Measurements from ENCODE around the gene ASPN.
A peak's percentile ranks its signal among the peaks of the same experiment; 100 is the strongest.

ASPN gene

GRCh38 chr9:92432972-92433548 lies 49.2 kb downstream of the ASPN start:
- TF ChIP-seq POLR2AphosphoS5 (IDR thresholded peaks at IDR 0.05; ENCODE audit: borderline replicate concordance, low read depth, low read length) = no peak
- TF ChIP-seq FOXP2 (optimal IDR thresholded peaks at IDR 0.05; ENCODE audit: control extremely low read depth, extremely low read length, insufficient read depth) = no peak
- no peak for TF ChIP-seq EZH2 (IDR thresholded peaks at IDR 0.05)
- no peaks in the 10 kb centered on the region for H3K36me3 ChIP-seq (ENCODE audit: insufficient read depth, low read length)
- no peak overlapping the region for H3K9ac ChIP-seq (ENCODE audit: insufficient read length)
- H3K27ac ChIP-seq = peak overlapping the region; percentile 5; the same call in 1 of the 2 replicates
- no peak overlapping the region for H3K4me3 ChIP-seq
- H3K9me3 ChIP-seq (ENCODE audit: low read depth, low read length) = no peaks in the 10 kb centered on the region
- no peak for DNase-seq (ENCODE audit: low read depth, low spot score)

GRCh38 chr9:92432350-92432749 lies 50.0 kb downstream of the ASPN start:
- no peak for DNase-seq (ENCODE audit: low read depth, low spot score)
- Histone ChIP-seq H3K9me3 (ENCODE audit: low read depth, low read length) (no peaks in the 10 kb centered on the region), H3K36me3 (ENCODE audit: insufficient read depth, low read length) (no peaks in the 10 kb centered on the region), H3K9ac (ENCODE audit: insufficient read length) (no peak overlapping the region), H3K27ac (peak overlapping the region; percentile 5; the same call in 1 of the 2 replicates), H3K4me3 (no peak overlapping the region)
- TF ChIP-seq POLR2AphosphoS5 (IDR thresholded peaks at IDR 0.05; ENCODE audit: borderline replicate concordance, low read depth, low read length) = no peak
- no peak for TF ChIP-seq FOXP2 (optimal IDR thresholded peaks at IDR 0.05; ENCODE audit: control extremely low read depth, extremely low read length, insufficient read depth)
- no peak for TF ChIP-seq EZH2 (IDR thresholded peaks at IDR 0.05)

- H3K9ac ChIP-seq (ENCODE audit: insufficient read length) = no peak overlapping the region
- no peak for DNase-seq (ENCODE audit: low read depth, low spot score)
- H3K36me3 ChIP-seq (ENCODE audit: insufficient read depth, low read length) = no peaks in the 10 kb centered on the region
- H3K27ac ChIP-seq = no peak overlapping the region
- no peak overlapping the region for H3K4me3 ChIP-seq
- H3K9me3 ChIP-seq (ENCODE audit: low read depth, low read length) = no peaks in the 10 kb centered on the region
- TF ChIP-seq FOXP2 (optimal IDR thresholded peaks at IDR 0.05; ENCODE audit: control extremely low read depth, extremely low read length, insufficient read depth) (no peak), POLR2AphosphoS5 (IDR thresholded peaks at IDR 0.05; ENCODE audit: borderline replicate concordance, low read depth, low read length) (no peak), EZH2 (IDR thresholded peaks at IDR 0.05) (no peak)
Measured at GRCh38 chr9:92429836-92430235, 52.5 kb downstream of the ASPN start.

DNA sequence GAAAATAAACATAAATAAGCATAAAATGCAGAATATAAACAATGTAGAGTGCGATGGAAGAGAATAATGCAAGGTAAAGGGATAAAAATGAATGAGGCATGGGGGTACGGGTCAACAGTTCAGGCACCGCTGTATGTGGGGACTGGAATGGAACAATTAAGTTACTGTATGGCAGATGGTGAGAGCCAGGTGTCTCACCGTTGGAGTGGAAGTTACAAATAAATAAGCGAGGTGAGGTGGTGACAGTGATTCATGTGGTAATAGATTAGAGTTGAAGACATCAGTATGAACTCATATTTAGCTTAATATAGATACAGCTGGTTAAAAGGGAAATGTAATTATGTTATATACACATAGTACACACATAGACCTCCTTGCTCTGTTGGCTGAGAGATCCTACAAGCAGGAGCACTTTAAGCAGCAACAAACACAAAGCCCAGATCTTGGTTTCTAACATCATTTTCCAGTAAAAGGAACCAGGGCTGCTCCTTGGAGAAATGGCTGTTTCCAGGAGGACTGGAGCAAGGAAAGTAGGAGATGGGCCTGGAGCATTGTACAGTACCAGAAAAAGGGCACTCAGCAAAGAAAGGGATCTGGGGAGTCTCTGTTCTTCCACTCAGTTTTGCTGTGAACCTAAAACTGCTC lies 55.7 kb downstream of the ASPN start:
- no peaks in the 10 kb centered on the region for H3K36me3 ChIP-seq (ENCODE audit: insufficient read depth, low read length)
- TF ChIP-seq EZH2 (IDR thresholded peaks at IDR 0.05) (no peak), FOXP2 (optimal IDR thresholded peaks at IDR 0.05; ENCODE audit: control extremely low read depth, extremely low read length, insufficient read depth) (no peak), POLR2AphosphoS5 (IDR thresholded peaks at IDR 0.05; ENCODE audit: borderline replicate concordance, low read depth, low read length) (no peak)
- no peak overlapping the region for H3K9ac ChIP-seq (ENCODE audit: insufficient read length)
- no peaks in the 10 kb centered on the region for H3K9me3 ChIP-seq (ENCODE audit: low read depth, low read length)
- no peak overlapping the region for H3K4me3 ChIP-seq
- no peak for DNase-seq (ENCODE audit: low read depth, low spot score)
- H3K27ac ChIP-seq = peak overlapping the region; percentile 95; the same call in 1 of the 2 replicates

GRCh38 chr9:92425474-92425873 lies 56.8 kb downstream of the ASPN start:
- no peak for TF ChIP-seq EZH2 (IDR thresholded peaks at IDR 0.05)
- no peak for TF ChIP-seq FOXP2 (optimal IDR thresholded peaks at IDR 0.05; ENCODE audit: control extremely low read depth, extremely low read length, insufficient read depth)
- TF ChIP-seq POLR2AphosphoS5 (IDR thresholded peaks at IDR 0.05; ENCODE audit: borderline replicate concordance, low read depth, low read length) = no peak
- Histone ChIP-seq H3K27ac (peak overlapping the region; percentile 95), H3K9me3 (ENCODE audit: low read depth, low read length) (no peaks in the 10 kb centered on the region), H3K9ac (ENCODE audit: insufficient read length) (peak overlapping the region; percentile 60), H3K4me3 (peak overlapping the region; percentile 42), H3K36me3 (ENCODE audit: insufficient read depth, low read length) (no peaks in the 10 kb centered on the region)
- no peak for DNase-seq (ENCODE audit: low read depth, low spot score)

- TF ChIP-seq POLR2AphosphoS5 (IDR thresholded peaks at IDR 0.05; ENCODE audit: borderline replicate concordance, low read depth, low read length) (no peak), FOXP2 (optimal IDR thresholded peaks at IDR 0.05; ENCODE audit: control extremely low read depth, extremely low read length, insufficient read depth) (no peak), EZH2 (IDR thresholded peaks at IDR 0.05) (no peak)
- no peak for DNase-seq (ENCODE audit: low read depth, low spot score)
- H3K36me3 ChIP-seq (ENCODE audit: insufficient read depth, low read length) = no peaks in the 10 kb centered on the region
- H3K4me3 ChIP-seq = peak within 1 kb of the TSS; percentile 48
- H3K9ac ChIP-seq (ENCODE audit: insufficient read length) = peak within 1 kb of the TSS; percentile 60
- peak within 1 kb of the TSS; percentile 95 for H3K27ac ChIP-seq
- H3K9me3 ChIP-seq (ENCODE audit: low read depth, low read length) = no peaks in the 10 kb centered on the region
Measured at GRCh38 chr9:92424340-92424739, 58.0 kb downstream of the ASPN start, which contains the start of gene OMD. TSS of gene OMD (minus strand) at chr9:92424471. CDS start at chr9:92417558, 6,913 bp downstream.

GRCh38 chr9:92423612-92424011 lies 58.7 kb downstream of the ASPN start:
- no peak overlapping the region for H3K9ac ChIP-seq (ENCODE audit: insufficient read length)
- H3K9me3 ChIP-seq (ENCODE audit: low read depth, low read length) = no peaks in the 10 kb centered on the region
- DNase-seq (ENCODE audit: low read depth, low spot score) = no peak
- H3K27ac ChIP-seq = peak overlapping the region; percentile 84; the same call in 1 of the 2 replicates
- H3K4me3 ChIP-seq = 0 out of 2 replicates have a peak overlapping the region, but pooled peaks have one; percentile 1
- TF ChIP-seq FOXP2 (optimal IDR thresholded peaks at IDR 0.05; ENCODE audit: control extremely low read depth, extremely low read length, insufficient read depth) (no peak), POLR2AphosphoS5 (IDR thresholded peaks at IDR 0.05; ENCODE audit: borderline replicate concordance, low read depth, low read length) (no peak), EZH2 (IDR thresholded peaks at IDR 0.05) (no peak)
- no peaks in the 10 kb centered on the region for H3K36me3 ChIP-seq (ENCODE audit: insufficient read depth, low read length)

DNA sequence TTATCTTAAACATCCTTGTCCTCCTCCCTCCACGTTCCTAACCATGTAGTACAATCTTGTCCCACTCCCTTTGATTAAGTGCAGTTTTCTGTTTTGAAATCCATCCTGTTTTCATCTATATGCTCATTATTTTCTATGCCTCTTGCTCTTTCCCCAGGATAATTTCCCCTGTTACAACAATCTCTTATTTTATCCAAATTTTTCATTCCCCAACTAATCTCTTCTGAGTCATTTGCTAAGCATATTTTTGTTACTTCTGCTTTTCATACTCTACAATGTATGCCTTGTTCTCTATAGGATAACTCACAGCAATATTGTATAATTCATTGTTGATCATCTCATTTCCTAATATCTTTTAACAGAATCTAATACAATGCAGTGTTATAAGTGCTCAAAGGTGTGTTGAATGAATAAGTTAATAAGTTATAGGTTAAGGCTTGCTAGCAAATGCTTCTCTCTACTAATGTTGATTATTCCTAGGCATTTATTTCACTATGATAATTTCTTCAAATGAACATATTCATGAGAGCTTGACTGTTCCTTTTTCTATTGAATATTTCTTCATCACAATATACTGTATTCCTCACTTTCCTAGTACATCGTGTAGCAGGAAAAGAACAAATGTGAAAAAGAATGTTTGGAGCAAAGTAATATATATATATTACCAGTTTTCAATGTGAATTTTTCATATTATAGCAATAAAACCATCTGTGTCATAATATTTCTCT lies 59.5 kb downstream of the ASPN start:
- DNase-seq (ENCODE audit: low read depth, low spot score) = no peak
- no peak for TF ChIP-seq POLR2AphosphoS5 (IDR thresholded peaks at IDR 0.05; ENCODE audit: borderline replicate concordance, low read depth, low read length)
- no peak for TF ChIP-seq FOXP2 (optimal IDR thresholded peaks at IDR 0.05; ENCODE audit: control extremely low read depth, extremely low read length, insufficient read depth)
- TF ChIP-seq EZH2 (IDR thresholded peaks at IDR 0.05) = no peak
- no peak overlapping the region for H3K4me3 ChIP-seq
- no peaks in the 10 kb centered on the region for H3K36me3 ChIP-seq (ENCODE audit: insufficient read depth, low read length)
- no peak overlapping the region for H3K27ac ChIP-seq
- H3K9me3 ChIP-seq (ENCODE audit: low read depth, low read length) = no peaks in the 10 kb centered on the region
- no peak overlapping the region for H3K9ac ChIP-seq (ENCODE audit: insufficient read length)
